GM12865 (cell line): Measurements from ENCODE around the gene TFRC.
A peak's percentile ranks its signal among the peaks of the same experiment; 100 is the strongest.

ENCODE experiments used
- DNase-seq: peaks from one replicate; pipeline ENCODE4 v3.0.0; 2010; ENCODE audit warnings: low read depth
- H3K4me3 ChIP-seq: 2 replicates; pipeline ENCODE4 v1.5.1; 2011; ENCODE audit warnings: mild to moderate bottlenecking, low read depth, low read length, control low read depth
- TF ChIP-seq, protein P1 (sequence below): IDR thresholded peaks from 2 replicates; pipeline ENCODE4 v1.5.1; 2011; ENCODE audit warnings: low read length, control low read depth, low read depth, inconsistent platforms; ENCODE audit not compliant: insufficient read depth; ENCODE audit errors: missing control alignments

Gene TFRC

DNA sequence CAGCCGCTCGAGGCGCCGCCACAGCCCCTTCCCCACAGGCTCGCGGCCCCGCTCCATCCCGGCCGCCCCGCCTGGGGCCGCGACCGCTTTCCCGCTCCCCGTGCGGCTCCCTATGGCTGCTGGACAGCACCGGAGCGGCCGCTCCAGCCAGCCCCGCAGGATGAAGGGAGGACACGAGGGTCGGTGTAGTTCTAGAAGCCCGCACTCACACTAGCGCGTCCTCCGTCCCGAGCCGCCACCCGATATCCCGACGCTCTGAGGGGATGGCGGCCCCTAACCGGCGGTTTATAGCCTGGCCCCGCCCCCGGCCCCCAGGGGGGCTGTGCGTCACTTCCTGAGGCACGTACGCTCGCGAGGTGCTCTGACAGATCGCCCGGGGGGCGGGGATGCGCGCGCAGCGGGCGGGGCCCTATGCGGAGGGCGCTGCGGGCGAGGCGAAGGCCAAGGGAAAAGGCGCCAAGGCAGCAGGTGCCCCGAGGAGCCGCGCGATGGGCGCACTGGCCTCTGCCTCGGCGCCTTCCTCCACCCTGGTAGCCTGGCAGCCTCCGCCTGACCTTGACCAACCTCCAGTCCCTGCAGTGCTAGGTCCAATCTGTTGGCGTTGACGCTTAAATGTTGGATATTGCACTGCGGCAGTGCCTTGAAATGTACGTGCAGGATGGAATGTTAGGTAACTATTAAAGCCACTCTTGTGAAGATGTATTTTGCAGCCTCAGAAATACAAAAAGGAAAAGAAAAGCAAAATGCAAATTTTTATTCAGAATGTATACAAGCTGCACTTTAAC, at the start of gene TFRC:
TSS of gene TFRC (minus strand) at position 257 of the 785 bp plus-strand sequence. CDS start 4,991 bp downstream, outside the sequence.
- TF ChIP-seq, protein P1, sequence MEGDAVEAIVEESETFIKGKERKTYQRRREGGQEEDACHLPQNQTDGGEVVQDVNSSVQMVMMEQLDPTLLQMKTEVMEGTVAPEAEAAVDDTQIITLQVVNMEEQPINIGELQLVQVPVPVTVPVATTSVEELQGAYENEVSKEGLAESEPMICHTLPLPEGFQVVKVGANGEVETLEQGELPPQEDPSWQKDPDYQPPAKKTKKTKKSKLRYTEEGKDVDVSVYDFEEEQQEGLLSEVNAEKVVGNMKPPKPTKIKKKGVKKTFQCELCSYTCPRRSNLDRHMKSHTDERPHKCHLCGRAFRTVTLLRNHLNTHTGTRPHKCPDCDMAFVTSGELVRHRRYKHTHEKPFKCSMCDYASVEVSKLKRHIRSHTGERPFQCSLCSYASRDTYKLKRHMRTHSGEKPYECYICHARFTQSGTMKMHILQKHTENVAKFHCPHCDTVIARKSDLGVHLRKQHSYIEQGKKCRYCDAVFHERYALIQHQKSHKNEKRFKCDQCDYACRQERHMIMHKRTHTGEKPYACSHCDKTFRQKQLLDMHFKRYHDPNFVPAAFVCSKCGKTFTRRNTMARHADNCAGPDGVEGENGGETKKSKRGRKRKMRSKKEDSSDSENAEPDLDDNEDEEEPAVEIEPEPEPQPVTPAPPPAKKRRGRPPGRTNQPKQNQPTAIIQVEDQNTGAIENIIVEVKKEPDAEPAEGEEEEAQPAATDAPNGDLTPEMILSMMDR = no peak
- H3K4me3 ChIP-seq = peak within 1 kb of the TSS; percentile 99
- DNase-seq = peak; percentile 98

DNA sequence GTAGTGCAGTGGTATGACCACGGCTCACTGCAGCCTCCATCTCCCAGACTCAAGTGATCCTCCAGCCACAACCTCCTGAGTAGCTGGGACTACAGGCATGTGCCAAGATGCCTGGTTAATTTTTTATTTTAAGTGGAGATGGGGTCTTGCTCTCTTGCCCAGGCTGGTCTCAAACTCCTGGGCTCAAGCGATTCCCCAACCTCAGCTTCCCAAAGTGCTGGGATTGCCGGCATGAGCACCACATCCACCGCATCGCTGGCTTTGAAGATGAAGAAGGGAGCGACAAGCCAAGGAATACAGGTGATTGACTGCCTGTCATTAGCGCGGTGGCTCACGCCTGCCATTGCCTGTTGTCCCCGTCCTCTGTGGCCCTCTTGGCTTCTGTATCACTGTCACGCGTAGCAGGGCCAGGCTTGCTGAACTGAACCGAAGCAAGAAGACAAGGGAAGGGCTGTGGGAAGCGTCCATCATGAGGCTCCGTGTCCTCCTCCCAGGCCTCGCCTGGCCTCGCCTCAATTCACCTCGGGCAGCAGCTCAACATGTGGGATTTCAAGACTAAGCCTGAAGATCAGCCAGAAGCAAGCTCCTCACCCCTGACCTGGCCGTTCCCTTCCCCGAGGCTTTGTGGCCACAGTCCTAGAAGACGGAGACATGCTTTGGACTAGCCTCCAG, 46.4 kb upstream of the TFRC start:
- no peak overlapping the region for H3K4me3 ChIP-seq
- TF ChIP-seq, protein P1 = no peak
- DNase-seq = no peak

DNA sequence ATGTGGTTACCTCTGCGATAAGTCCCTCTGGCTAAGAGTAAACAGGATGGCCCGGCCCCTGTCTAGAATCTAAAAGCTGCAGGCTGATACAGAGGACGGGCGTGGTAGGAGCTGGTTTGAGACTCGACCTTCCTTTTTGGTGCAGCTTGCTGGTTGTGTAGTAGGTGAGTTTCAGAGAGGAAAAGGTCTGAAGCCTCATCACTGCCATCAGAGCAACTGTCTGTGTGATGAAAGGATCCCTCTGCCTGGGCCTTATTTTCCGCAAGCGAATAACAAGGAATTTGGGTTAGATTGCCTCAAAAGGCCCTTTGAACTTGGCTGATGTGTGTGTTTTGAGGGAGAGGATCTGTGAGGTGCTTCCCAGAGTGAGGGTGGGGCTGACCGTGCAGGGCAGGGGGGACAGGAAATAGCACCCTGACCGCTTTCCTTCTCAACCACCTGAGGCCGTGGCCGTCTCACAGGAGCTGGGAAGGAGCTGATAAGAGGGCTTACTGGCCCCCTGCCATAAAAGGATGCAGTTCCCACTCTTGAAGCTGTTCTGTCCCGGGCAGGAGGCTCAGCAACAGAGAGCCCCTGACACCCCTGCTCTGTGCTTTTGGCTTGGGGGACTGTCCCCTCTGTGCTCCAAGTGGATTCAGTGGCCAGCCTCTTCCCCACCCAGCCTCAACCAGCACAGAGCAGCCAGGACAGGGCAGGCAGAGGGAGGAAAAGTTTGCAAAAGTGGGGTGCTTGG, 45.6 kb upstream of the TFRC start:
- TF ChIP-seq, protein P1 = no peak
- peak; percentile 72 for DNase-seq
- H3K4me3 ChIP-seq = no peak overlapping the region

DNA sequence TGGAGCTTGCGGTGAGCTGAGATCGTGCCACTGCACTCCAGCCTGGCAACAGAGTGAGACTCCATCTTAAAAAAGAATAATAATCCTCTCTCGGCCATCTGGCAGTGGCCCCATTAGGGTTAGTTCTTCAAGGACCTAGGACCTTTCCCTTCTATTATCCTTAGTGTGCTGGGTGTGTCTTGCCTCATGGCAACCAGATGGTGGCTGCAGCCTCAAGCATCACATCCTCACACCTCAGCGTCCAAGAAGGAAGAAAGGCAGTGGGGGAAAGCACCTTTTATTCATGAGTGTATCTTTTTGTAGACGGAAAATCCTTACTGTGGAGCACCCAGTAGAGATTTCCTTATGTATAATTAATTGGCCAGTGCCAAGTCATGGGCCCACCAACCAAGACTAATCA, 42.7 kb upstream of the TFRC start:
- no peak overlapping the region for H3K4me3 ChIP-seq
- TF ChIP-seq, protein P1 = no peak
- DNase-seq = no peak

DNA sequence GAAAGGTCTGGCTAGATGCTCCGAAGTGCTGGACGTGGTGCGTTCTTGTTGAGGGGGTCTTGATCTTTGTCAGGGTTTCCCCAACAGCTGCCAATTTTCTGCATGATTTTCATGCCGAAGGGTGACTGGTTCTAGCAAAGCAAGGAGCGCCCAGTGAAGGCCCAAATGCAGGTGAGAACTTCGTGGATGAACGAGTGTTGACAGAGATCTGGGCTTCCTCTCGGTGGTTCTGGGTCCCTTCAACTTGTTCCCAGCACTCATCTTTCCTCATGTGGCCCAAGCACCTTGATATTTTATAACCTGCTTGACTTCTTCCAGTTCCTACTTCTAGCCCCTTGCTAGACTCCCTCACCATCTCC, 40.8 kb upstream of the TFRC start:
- TF ChIP-seq, protein P1 = no peak
- DNase-seq = no peak
- no peak overlapping the region for H3K4me3 ChIP-seq

DNA sequence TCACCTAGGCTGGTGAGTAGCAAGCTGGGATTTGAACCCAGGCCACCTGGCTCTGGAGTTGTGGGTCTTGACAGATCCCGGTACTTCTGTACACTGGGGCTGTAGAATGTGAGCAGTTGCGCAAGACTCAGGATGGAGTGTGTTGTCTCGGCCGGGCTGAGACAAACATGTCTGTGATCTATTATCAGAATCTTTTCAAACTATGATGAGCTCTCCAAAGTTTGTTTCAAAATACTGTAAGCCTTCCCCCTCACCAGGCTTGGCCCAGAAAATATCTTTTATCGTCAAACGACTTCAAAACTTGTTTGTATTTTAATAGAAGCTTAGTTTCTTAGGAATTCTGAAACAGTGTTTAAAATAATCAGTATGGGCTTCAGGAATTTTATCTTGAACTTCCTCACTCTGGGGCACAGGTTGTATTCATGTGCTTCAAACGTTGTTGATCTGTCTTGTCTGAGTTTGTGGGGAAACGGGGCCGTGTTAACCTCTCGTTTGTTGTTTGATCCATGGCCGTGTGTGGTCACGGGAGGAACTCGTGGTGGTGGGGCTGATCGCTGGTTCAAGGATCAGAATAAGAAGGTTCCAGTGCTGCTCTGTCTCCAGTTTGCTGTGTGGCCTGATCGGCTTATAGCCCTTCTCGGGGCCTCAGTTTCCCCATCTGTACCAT, 40.3 kb upstream of the TFRC start:
- DNase-seq = no peak
- no peak overlapping the region for H3K4me3 ChIP-seq
- TF ChIP-seq, protein P1 = no peak
